Mammary epithelial cell (primary cell): ENCODE data around the gene GSTM3.

Source experiments
- EZH2 ChIP-seq: IDR thresholded peaks from 2 replicates; pipeline ENCODE4 v1.6.1; 2012; ENCODE audit warnings: low read length, inconsistent platforms, borderline replicate concordance
- TF ChIP-seq, protein P1 (sequence below), 2 donors: IDR thresholded peaks in 1 of 2; conservative IDR thresholded peaks in 1 of 2; 2 replicates each; pipeline ENCODE4 v1.5.1; 2011 to 2012; ENCODE audit warnings: inconsistent platforms in 2 of 2, low read length in 2 of 2, mild to moderate bottlenecking in 2 of 2, control low read depth in 1 of 2, low read depth in 1 of 2; ENCODE audit not compliant: insufficient read depth in 1 of 2; ENCODE audit errors: extremely low read depth in 1 of 2

DNA sequence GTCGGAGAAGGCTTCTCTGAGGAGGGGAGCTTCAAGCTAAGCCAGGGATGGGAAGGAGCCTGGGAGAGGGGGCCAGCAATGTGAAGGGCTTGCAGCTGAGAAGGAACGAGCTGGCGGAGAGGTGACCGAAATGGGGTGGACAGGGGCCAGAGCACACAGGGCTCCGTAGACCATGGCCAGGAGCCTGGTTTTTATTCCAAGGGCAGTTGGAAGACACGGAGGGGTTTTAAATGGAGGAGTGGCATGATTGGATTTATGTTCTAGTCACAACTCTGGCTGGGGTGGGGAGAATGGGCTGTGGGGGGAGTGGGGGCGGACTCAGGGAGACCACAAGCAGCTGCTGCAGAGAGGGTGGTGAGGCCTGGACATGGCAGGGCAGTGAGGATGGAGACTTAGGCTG lies 28.0 kb upstream of the GSTM3 start:
- TF ChIP-seq, protein P1, sequence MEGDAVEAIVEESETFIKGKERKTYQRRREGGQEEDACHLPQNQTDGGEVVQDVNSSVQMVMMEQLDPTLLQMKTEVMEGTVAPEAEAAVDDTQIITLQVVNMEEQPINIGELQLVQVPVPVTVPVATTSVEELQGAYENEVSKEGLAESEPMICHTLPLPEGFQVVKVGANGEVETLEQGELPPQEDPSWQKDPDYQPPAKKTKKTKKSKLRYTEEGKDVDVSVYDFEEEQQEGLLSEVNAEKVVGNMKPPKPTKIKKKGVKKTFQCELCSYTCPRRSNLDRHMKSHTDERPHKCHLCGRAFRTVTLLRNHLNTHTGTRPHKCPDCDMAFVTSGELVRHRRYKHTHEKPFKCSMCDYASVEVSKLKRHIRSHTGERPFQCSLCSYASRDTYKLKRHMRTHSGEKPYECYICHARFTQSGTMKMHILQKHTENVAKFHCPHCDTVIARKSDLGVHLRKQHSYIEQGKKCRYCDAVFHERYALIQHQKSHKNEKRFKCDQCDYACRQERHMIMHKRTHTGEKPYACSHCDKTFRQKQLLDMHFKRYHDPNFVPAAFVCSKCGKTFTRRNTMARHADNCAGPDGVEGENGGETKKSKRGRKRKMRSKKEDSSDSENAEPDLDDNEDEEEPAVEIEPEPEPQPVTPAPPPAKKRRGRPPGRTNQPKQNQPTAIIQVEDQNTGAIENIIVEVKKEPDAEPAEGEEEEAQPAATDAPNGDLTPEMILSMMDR (conservative IDR thresholded peaks at IDR 0.05 in 1 of 2, IDR thresholded peaks at IDR 0.05 in 1 of 2; ENCODE audit: extremely low read depth in 1 of 2, insufficient read depth in 1 of 2, low read depth in 1 of 2, low read length in 2 of 2): no peak
- no peak for TF ChIP-seq EZH2
